ENCODE results near the gene TMEM106C.

DNA sequence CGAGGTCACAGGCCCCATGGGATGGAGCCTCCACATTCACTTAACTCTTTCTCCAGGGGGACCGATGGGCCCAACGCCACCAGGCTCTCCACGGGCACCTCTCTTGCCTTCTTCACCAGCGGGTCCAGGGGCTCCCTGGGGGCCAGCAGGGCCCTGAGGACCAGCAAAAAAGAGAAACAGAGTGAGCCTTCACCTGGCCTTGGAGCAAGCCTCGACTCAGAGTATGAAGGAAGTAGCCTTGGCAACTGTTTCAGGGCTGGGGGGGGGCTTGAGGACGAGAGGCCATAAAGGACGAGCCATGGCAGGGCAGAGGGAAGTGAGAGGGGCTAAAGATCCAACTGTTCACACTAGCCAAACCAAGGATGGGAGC is 22.9 kb downstream of the TMEM106C start:
- TF ChIP-seq RAD21 (IDR thresholded peaks at IDR 0.05; ENCODE audit: low read depth) (no peak), TAF1 (IDR thresholded peaks at IDR 0.05; ENCODE audit: low read depth) (no peak), CEBPB (IDR thresholded peaks at IDR 0.05) (no peak)

All from Ishikawa (cell line).